ENCODE data around the gene UGT2B11. TPM values are rescaled to one million over a fixed set of nuclear protein-coding genes. Genes with fewer than 3 reads are reported as not detected.
"Not testable (repeated sequence)": the region's sequence is repeated elsewhere in the genome, so short reads cannot be mapped to it uniquely, and the experiment has no call there.

Gene UGT2B11
- total and polyA plus RNA-seq, 10 donors: not detected

DNA sequence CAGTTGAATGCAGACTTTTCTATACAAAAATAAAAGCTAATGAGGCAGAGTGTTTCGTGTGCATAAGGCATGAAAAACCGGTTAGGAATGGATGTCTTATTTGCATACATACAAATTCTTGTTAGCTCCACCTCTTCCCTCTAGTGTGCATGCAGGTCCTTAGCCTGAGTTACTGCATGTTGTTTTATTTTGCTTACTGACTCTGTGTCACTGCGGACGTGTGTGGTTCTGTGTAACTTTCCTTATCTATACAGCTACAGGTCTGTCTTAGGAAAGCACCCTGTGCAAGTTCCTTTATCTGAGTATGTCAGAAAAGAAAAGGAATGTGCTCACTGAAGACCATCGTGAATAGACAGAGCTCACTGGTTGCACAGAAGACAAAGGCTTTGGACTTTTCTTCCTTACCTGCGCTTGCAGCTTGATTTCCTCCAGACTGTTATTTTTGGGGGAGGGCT lies 35.8 kb downstream of the UGT2B11 start:
- H3K9me3 ChIP-seq; H3K27me3 ChIP-seq (replicated peaks in 1 of 7); DNase-seq; H3K27ac ChIP-seq; H3K36me3 ChIP-seq; H3K4me1 ChIP-seq; H3K4me3 ChIP-seq; intact Hi-C loops (cut with DNase I; ENCODE audit: low total_unique reads): not testable (repeated sequence)
- WGBS, 5 donors: 21 to 44% (median 31%) methylated on average over 6 of the region's 6 CpGs

DNA sequence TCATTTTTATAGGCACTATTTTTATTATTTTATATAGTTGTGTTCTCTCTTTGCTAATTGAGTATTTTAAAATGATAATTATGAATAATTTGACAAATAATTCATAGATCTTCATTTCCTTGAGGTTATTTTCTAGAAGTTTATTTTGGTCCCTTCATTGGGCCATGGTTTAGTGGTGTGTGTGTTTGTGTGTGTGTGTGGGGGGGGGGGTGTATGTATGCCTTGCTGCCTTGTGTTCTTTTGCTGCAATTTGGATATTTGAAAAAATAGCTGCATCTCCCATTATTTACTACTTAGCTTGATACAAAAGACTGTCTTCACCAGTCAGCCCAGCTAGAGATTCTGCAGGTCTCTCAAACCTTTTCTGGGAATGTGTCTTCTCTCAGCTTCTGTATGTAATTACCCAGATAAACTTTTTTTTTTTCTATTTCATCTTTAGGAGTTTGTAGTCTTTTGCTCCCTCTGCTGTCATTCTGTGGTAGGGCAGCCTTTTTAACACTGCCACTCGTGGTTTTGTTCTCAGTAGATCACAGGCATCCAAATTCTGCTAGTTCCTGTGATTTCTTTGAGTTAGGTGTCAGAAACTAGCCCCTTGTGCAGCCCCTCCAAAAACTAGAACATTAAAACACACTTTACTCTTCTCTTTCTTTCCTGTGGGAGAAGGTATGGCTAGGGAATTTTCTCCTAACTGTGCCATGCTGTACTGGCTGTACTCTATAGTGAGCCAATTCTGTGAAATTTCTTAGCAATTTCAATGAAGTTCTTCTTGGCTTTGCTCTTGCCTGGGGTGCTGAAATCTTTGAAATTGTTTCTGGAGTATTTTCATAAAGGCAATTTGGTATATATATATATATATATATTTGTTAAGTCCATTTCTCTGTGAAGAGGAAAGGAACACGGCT lies 44.1 kb downstream of the UGT2B11 start:
- DNase-seq; H3K9me3 ChIP-seq; H3K4me3 ChIP-seq; H3K27me3 ChIP-seq (replicated peaks in 1 of 7); H3K36me3 ChIP-seq; intact Hi-C loops (cut with DNase I; ENCODE audit: low total_unique reads); H3K4me1 ChIP-seq; H3K27ac ChIP-seq: not testable (repeated sequence)
- 18 to 50% (median 41%) methylated on average over 2 of the region's 2 CpGs for WGBS, 5 donors
- TF ChIP-seq, protein P1, sequence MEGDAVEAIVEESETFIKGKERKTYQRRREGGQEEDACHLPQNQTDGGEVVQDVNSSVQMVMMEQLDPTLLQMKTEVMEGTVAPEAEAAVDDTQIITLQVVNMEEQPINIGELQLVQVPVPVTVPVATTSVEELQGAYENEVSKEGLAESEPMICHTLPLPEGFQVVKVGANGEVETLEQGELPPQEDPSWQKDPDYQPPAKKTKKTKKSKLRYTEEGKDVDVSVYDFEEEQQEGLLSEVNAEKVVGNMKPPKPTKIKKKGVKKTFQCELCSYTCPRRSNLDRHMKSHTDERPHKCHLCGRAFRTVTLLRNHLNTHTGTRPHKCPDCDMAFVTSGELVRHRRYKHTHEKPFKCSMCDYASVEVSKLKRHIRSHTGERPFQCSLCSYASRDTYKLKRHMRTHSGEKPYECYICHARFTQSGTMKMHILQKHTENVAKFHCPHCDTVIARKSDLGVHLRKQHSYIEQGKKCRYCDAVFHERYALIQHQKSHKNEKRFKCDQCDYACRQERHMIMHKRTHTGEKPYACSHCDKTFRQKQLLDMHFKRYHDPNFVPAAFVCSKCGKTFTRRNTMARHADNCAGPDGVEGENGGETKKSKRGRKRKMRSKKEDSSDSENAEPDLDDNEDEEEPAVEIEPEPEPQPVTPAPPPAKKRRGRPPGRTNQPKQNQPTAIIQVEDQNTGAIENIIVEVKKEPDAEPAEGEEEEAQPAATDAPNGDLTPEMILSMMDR (IDR thresholded peaks at IDR 0.05 in 8 of 11, conservative IDR thresholded peaks at IDR 0.05 in 3 of 11): peak in 2 of 11 experiments; percentile 23 to 38

DNA sequence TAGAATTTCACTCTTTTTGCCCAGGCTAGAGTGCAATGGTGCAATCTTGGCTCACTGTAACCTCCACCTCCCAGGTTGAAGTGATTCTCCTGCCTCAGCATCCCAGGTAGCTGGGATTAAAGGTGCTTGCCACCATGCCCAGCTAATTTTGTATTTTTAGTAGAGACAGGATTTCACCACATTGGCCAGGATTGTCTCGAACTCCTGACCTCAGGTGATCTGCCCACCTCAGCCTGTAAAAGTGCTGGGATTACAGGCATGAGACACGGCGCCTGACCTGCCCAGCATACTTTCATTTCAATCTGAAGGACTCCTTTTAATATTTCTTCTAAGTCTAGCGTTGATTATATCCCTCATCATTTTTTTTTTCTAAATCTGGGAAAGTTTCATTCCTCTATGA lies 45.4 kb downstream of the UGT2B11 start:
- intact Hi-C loops (cut with DNase I; ENCODE audit: low total_unique reads); H3K27ac ChIP-seq; H3K4me3 ChIP-seq; H3K36me3 ChIP-seq; H3K4me1 ChIP-seq; H3K27me3 ChIP-seq (replicated peaks in 1 of 7); DNase-seq; H3K9me3 ChIP-seq: not testable (repeated sequence)
- 62 to 87% (median 82%) methylated on average over 4 of the region's 4 CpGs for WGBS, 5 donors

DNA sequence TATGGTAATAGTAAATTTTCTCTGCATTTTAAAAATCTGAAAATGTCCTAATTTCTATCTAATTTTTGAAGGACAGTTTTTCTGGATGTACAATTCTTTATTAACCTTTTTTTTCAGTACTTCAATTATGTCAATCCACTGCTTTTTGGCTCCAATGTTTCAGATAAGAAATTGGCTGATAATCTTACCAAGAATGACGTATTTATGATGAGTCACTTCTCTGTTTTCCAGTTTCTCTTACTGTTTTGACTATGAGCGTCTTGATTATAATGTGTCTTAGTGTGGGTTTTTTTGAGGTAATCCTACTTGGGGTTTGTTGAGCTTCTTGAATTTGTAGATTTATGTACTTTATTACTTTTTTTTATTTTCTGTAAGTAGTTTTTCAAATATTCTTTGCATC lies 47.2 kb downstream of the UGT2B11 start:
- no peak for TF ChIP-seq POLR2AphosphoS5 (IDR thresholded peaks at IDR 0.05)
- TF ChIP-seq, protein P1 (IDR thresholded peaks at IDR 0.05 in 8 of 11, conservative IDR thresholded peaks at IDR 0.05 in 3 of 11): no peak
- no peak for TF ChIP-seq POLR2A (IDR thresholded peaks at IDR 0.05)
- H3K4me3 ChIP-seq: no peak overlapping the region
- no peaks in the 10 kb centered on the region for H3K4me1 ChIP-seq
- peaks cover 0 to 7% (median 0%) of the 10 kb centered on the region in 8 donors for H3K9me3 ChIP-seq
- no peaks in the 10 kb centered on the region for H3K36me3 ChIP-seq
- intact Hi-C loops (cut with DNase I; ENCODE audit: low total_unique reads): no loop called here
- H3K27me3 ChIP-seq (replicated peaks in 1 of 7): no peaks in the 10 kb centered on the region
- no peak overlapping the region for H3K27ac ChIP-seq
- 63 to 79% (median 73%) methylated on average over 2 of the region's 2 CpGs for WGBS, 5 donors
- DNase-seq: no peak

DNA sequence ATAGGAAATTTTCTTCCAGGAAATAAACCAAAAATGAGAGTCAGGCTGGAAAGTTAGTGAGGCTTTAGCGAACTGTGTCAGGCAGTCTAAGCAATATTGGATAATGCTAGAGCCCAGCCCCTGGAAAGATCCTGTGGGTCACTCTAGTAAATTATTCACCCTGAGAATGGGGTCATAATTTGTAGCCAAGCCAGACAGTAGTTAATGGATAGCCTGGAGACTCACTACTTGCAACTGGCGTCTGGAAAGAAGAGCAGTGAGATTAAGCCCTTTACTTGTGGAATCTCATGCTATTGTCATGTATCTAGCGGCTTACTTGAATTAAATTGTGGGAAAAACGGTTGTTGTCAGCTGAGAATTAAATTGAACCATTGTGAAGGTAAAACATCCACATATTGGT lies 48.2 kb downstream of the UGT2B11 start:
- WGBS, 5 donors: 70 to 81% (median 75%) methylated on average over 4 of the region's 4 CpGs
- not testable (repeated sequence) for H3K4me1 ChIP-seq

DNA sequence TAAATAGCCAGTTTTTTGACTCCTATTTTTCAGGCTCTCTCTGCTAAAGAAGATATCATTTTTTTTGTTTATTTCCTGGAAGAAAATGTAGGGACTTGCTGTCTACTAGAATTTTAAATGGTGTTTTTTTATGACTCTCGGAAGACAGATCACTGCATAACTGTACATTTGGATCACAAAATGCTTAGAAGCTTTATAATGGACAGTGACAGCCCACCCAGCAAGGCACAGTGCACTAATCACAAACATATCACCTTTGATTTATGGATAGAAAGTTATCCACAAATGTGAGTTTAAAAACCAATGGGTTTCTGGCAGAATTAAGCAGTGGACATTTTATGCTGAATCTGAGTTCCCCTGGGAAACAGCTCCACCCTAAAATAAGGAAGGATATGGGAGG lies 48.8 kb downstream of the UGT2B11 start:
- intact Hi-C loops (cut with DNase I; ENCODE audit: low total_unique reads); H3K4me3 ChIP-seq: not testable (repeated sequence)
- WGBS, 5 donors: 79 to 94% (median 84%) methylated on average over 1 of the region's 1 CpG

More for the DNA sequence above, 48.2 kb downstream of the UGT2B11 start:
- H3K36me3 ChIP-seq; DNase-seq; H3K27ac ChIP-seq; H3K4me3 ChIP-seq; H3K27me3 ChIP-seq (replicated peaks in 1 of 7); intact Hi-C loops (cut with DNase I; ENCODE audit: low total_unique reads); H3K9me3 ChIP-seq: not testable (repeated sequence)

More for the DNA sequence above, 48.8 kb downstream of the UGT2B11 start:
- H3K9me3 ChIP-seq; H3K27me3 ChIP-seq (replicated peaks in 1 of 7); DNase-seq; H3K27ac ChIP-seq; H3K4me1 ChIP-seq; H3K36me3 ChIP-seq: not testable (repeated sequence)

All from spleen (tissue), 11 donors.